Measurements from ENCODE around the gene KCNMB1.

GRCh38 chr5:170387775-170388639, 1.2 kb downstream of the KCNMB1 start:
- TF ChIP-seq EZH2 (IDR thresholded peaks at IDR 0.05) (no peak), CTCF (IDR thresholded peaks at IDR 0.05) (no peak), EZH2phosphoT487 (IDR thresholded peaks at IDR 0.05) (no peak)

All from neural progenitor cell (in vitro differentiated cells).